ENCODE results near the gene PCYT2. TPM values are rescaled to one million over a fixed set of nuclear protein-coding genes. Genes with fewer than 3 reads are reported as not detected.

The PCYT2 gene
- total RNA-seq, 4 donors from 2014 or later, result 27.4 to 38.7 (median 33.3) TPM

- peaks cover 12 to 43% (median 27%) of the 10 kb centered on the region in 4 donors for H3K36me3 ChIP-seq
- no peak overlapping the region for H3K4me3 ChIP-seq
- peaks cover 57 to 76% (median 64%) of the 10 kb centered on the region in 4 donors for H3K4me1 ChIP-seq
- H3K27me3 ChIP-seq, result no peaks in the 10 kb centered on the region
- peak overlapping the region in 1 of 4 donors; percentile 11 for H3K27ac ChIP-seq (replicated peaks in 1 of 4)
- H3K9me3 ChIP-seq, result no peaks in the 10 kb centered on the region
- intact Hi-C loops (cut with DNase I), result loop anchor here (5.0 kb wide), 1 partner anchor 53 kb away; the partner anchor contains the start of gene SIRT7
- 76% methylated on average over 7 of the region's 9 CpGs for WGBS
- TF ChIP-seq EP300 (IDR thresholded peaks at IDR 0.05), result no peak
- no peak for TF ChIP-seq POLR2A (IDR thresholded peaks at IDR 0.05; ENCODE audit: low read depth)
- no peak for TF ChIP-seq POLR2AphosphoS5 (IDR thresholded peaks at IDR 0.05)
- no peak for TF ChIP-seq CTCF (IDR thresholded peaks at IDR 0.05)
- DNase-seq (ENCODE audit: extremely low spot score), result no peak
These were observed 47.1 kb downstream of the PCYT2 start for GRCh38 chr17:81863833-81864768.

- peak overlapping the region in 3 of 4 donors; percentile 3 to 11 (median 11) for H3K27ac ChIP-seq (replicated peaks in 1 of 4)
These were observed 48.0 kb downstream of the PCYT2 start for GRCh38 chr17:81863123-81863675.

GRCh38 chr17:81860756-81861568, 50.2 kb downstream of the PCYT2 start:
- Histone ChIP-seq H3K27ac (replicated peaks in 1 of 4) (peak overlapping the region; percentile 93 to 97 (median 96)), H3K36me3 (peaks cover 9 to 51% (median 34%) of the 10 kb centered on the region in 4 donors), H3K4me3 (peak overlapping the region; percentile 74 to 89 (median 82)), H3K9me3 (no peaks in the 10 kb centered on the region), H3K4me1 (peaks cover 44 to 74% (median 55%) of the 10 kb centered on the region in 4 donors), H3K27me3 (no peaks in the 10 kb centered on the region)
- 0% methylated on average over 62 of the region's 74 CpGs for WGBS
- TF ChIP-seq EP300 (IDR thresholded peaks at IDR 0.05) (no peak), POLR2AphosphoS5 (IDR thresholded peaks at IDR 0.05) (peak; percentile 99 to 100), POLR2A (IDR thresholded peaks at IDR 0.05; ENCODE audit: low read depth) (peak; percentile 98), CTCF (IDR thresholded peaks at IDR 0.05) (peak in 1 of 3 experiments; percentile 17)
- intact Hi-C loops (cut with DNase I), result loop anchor here (5.0 kb wide), 1 partner anchor 56 kb away; the partner anchor contains the start of gene SIRT7
- peak; percentile 100 for DNase-seq (ENCODE audit: extremely low spot score)

More at GRCh38 chr17:81863123-81863675, 48.0 kb downstream of the PCYT2 start:
- H3K36me3 ChIP-seq, result peaks cover 11 to 43% (median 27%) of the 10 kb centered on the region in 4 donors
- intact Hi-C loops (cut with DNase I), result loop anchor here (5.0 kb wide), 1 partner anchor 54 kb away; the partner anchor contains the start of gene SIRT7
- H3K4me3 ChIP-seq, result no peak overlapping the region
- 75% methylated on average over 6 of the region's 6 CpGs for WGBS
- no peak for DNase-seq (ENCODE audit: extremely low spot score)
- H3K4me1 ChIP-seq, result peaks cover 57 to 76% (median 64%) of the 10 kb centered on the region in 4 donors
- TF ChIP-seq EP300 (IDR thresholded peaks at IDR 0.05) (no peak), POLR2A (IDR thresholded peaks at IDR 0.05; ENCODE audit: low read depth) (no peak), POLR2AphosphoS5 (IDR thresholded peaks at IDR 0.05) (no peak), CTCF (IDR thresholded peaks at IDR 0.05) (no peak)
- H3K27me3 ChIP-seq, result no peaks in the 10 kb centered on the region
- no peaks in the 10 kb centered on the region for H3K9me3 ChIP-seq

Data from esophagus muscularis mucosa (tissue), 4 donors.